GM21825 (cell line): ENCODE results near the gene DPP10.

Experiments used
- ATAC-seq: cut with Tn5 transposase; IDR thresholded peaks from one replicate; pipeline ENCODE4 v1.9.1; 2021; ENCODE audit warnings: mild to moderate bottlenecking, moderate library complexity; ENCODE audit not compliant: unreplicated experiment

DPP10 gene

DNA sequence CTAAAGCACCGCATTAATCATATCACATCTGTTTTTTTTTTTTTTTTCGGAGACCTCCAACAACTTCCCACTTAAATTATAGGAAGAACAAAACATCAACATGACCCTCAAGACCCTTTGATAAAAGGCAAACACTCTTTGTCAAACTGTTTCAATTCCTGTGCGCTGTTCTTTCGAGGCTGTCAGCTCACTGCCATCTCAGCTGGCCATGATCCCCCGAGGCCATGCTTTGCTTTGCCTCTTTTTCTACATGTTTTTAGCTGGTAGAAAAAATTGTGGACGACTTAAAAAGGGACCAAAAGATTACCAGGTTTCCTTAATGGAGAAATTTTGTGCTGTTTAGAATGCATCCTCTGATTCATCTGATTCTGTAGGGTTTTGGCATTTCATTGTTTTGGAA, 138.2 kb downstream of the DPP10 start:
- no peak for ATAC-seq

DNA sequence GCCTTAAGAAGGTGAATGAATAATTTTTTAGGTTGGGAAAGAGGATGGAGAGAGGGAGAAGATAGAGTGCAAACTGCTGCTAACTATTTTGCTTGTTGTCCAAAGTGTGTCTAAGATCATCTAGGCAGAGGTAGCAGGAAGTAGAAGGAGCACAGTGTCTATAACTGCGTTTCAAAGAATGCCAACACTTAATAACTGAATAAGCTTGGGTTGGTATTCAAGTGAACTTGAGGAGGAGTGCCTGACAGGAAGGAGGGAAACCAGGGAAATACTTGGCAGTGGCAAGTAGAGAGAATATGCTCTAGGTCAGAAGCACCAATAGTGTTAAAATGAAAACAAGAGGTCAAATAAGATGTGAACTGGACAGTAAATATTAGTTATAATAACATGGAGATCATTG, 155.9 kb downstream of the DPP10 start:
- ATAC-seq, result no peak

DNA sequence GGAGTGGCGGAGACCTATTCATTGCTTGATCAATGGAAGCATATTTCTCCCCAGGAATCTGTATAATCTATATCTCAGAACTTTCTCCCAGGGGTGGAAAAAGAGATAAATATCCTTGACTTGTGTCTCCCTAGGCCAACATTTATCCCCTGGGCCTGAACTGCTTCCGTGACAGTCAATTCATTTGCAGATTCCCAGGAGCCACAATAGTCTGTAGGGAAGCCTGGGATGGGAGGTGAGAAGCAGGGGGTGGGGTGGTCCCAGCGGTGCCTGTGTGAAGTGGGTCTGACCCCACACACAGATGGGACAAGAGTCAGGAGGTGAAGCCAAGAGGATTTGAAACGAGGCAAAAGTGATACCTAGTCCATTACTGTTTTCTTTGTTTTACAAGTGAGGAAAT, 166.8 kb downstream of the DPP10 start:
- ATAC-seq, result no peak

DNA sequence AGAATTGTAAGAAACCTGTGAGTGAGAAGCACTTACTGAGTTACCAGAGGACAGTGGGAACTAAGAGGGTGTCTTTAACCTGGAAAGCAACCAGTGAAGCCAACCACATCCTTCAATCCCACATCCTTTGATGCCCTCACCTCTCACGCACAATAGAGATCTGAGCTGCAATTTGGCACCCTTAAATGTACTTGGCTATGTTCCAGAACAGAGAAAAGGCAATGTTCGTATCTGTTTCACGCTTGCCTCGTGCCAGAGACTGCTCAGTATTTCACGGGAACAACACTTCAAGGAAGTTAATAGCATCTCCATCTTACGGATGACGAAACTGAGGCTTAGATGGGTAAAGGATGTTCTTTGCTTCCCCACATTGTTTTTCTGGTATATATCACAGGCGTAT, 167.4 kb downstream of the DPP10 start:
- no peak for ATAC-seq

DNA sequence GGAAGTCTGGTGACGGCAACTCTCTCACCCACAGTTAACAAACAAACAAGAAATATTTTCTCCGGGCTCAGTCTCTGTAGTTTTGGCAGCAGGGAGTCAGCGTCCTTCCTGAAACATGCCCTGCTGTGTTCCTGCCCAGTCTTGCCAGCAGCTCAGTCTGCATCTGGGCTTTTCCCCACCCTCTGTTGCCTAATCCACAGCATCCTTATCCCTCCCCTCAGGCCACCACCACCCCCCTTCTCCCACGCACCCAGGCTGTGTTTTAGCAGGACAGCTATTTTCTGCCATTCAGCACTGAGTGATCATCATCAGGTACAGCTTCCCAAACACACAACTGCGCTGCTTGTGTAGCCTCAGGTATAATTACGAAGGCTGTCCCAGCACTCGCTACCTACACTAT, 168.2 kb downstream of the DPP10 start:
- no peak for ATAC-seq

DNA sequence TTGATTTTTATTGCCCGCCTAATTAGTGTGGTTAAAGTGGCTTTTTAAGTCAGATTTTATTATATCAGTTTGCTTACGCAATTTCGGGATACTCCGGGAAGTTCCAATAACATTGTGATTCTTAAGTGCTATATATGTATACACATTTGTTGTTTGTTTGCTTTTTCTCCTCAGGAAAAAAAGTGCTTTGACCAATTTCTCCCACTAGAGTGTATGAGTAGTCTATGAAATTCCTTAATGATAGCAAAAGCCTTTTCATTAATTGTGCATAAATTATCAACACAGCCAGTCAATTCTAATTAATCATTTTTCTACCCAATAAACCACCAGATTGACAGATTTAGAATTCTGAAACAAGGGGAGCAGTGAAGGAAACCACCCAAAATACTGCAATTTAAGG, 172.2 kb downstream of the DPP10 start:
- ATAC-seq, result no peak

DNA sequence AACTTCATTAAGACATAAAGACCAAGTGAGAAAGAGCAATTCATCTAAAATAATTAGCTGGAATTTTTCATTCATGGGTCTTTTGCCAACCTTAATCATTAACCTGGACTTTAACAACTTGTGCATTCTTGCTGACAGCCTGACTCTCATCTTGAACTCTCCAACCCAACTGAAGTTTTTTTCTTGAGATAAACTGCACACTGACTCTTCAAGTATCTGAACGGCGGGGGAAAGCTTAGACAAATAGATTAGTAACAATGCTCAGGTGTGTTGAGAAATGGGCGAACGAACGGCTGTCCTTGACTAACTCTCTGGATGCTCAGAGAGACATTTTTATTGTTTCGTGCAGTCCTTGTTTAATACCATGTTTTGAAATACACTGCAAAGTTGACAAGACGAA, 186.0 kb downstream of the DPP10 start:
- ATAC-seq, result no peak

DNA sequence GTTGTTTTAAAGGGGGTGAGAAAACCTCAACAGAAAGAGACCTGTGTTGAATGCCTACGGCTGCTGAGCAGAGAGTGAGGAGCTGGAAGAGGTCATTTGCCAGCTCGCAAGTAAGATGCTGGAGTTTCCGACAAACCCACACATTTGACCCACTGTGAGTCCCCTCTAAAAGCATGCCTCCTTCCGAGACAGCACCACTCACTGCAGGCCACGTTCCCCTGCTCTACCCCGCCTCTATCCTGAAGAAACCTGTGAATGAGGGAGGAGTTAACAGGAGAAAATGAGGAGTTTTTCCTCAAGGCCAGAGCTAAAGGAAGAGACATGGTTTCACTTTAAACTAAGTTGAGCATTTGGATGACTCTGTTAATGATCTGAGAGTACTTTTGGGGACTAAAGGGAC, 188.7 kb downstream of the DPP10 start:
- ATAC-seq, result no peak

DNA sequence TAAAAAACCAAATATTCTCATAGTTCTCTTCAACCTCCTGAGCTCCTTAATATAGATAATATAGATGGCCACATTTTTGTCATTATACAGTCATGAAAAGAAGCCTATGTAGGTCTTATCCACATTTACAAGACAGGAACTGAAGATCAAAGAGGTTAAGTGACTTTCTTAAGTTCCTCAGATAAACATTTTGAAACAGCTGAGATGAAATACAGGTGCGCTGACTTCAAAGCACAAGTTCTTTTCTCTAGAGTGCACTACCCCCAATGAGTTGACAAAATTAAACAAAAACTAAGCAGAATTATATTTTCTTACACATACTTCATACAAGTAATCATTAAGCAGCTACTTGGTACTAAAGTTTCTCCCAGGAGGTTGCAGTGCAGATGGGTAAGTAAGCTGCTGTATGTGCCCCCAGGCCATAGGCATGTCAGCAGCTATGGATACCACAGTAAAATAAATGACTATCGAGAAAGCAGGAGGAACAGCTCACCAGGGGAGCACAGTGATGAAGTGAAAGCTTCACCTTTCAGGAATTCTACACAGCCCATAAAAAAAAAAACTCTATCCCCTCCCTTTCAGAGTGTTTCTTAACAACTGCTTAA, 199.8 kb downstream of the DPP10 start:
- ATAC-seq, result no peak

DNA sequence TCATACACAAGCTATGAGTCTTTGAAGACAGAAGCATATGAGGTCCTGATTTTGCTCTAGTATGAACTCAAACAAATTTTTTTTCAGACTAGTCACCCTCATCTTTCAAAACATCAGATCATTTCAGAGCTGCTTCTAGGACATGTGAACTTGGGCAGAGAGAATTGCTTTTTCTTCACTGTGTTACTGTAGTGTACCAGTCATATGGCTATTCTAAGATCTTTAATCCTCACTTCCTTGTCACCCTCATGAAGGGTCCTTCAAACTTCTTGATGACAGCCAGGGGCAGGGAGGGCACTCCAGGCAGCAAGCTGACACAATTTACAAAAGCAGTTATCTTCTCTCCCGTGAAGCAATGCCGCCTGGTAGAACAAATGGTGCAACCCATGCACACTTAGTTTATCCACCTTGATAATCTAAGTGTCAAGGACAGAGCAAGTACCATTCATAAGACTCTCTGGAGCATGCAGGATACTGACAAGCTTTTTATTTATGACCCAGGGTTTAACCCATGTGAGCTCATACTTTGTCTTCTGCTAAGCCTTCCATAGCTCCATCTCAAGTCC, 200.6 kb downstream of the DPP10 start:
- no peak for ATAC-seq

DNA sequence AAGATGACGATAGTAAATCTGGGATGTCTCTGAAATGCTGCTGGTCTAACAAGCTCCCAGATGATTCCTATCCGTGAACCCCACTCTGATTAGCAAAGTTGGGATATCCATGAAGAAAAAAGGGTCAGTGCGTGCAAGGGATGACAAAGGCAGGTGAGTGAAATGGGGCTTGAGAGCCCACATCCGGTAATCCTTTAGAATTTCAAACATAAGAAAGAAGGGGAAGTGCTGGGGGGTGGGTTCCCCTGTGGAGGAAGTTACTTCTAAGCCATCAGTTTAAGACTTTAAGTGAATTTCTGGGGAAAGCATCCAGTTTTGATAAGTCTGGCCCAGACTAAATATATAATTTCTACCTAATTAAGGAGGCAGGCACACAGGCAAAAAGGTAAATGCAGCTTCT, 209.5 kb downstream of the DPP10 start:
- ATAC-seq, result no peak

DNA sequence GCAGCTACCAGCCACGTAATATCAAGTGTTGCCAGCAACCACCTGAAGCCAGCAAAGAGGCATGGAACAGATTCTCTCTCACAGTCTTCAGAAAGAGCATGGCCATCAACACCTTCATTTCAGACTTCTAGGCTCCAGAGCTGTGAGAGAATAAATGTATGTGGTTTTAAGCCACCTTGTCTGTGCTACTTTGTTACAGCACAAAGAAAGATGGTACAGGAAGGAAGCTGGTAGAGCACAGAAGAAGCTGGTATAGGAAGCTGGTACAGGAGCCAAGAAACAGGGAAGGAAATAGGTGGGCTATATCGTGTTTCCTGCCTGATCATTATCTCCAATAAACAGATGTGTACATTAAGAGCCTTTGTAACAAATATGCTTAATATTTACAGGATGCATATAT, 217.4 kb downstream of the DPP10 start:
- no peak for ATAC-seq

DNA sequence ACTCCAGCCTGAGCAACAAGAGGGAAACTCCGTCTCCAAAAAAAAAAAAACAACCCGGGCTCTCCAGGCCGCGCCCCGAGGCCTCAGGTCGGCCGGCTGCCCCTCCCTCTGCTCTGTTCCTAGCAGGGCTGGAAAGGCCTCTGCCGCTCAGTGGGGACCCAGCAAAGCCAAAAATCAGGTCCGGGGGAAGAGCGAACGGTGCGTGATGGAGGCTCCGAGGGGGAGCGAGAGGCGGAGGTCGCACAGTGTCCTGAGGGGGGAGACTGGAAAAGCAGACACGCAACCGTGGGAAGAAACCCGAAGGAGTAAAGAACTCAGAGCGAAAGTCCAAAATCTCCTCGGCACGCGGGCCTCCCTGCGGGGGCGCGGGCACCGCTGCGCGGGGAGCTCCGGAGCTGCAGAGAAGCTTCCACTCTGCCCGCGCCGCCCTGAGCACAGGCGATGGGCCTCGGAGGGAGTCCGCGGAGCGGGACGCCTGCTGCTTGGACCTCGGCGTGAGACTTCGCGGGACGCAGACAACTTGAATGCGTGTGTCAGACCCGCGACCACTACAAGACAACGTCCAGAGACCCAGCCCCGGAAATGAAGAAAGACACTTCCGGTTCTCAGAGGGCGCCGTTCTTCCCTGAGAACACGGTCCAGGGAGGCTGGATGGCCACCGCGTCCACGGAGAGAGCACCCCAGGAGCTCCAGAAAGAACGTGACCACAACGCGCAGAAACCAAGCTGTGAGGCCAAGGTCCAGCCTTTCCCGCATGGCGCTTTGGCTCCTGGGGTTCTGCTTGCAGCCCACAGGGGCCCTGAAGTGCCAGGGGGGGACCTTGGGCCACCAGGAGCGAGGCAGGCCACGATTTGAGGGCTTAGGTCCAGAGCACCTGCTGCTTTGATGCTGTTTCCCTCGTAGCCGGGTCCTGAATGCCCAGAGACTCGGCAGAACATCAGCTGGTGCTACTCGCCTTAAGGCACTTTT, 219.8 kb downstream of the DPP10 start:
- ATAC-seq, result no peak

DNA sequence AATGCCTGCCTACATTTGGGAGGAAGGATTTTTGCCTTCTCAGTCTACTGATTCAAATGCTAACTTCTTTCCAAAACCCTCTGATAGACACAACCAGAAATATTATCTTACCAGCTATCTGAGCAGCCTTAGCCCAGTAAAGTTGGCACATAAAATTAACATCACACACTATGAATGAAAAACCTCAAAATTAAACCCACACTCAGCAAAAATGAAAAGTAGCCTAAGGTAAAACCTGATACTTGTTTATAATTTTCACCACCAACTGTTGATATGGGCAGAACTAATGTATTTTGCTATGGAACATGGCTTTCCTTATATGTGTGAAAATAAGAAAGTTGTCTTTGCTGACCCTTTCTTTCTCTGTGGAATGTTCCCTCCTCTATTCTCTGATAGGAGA, 226.0 kb downstream of the DPP10 start:
- ATAC-seq, result no peak

DNA sequence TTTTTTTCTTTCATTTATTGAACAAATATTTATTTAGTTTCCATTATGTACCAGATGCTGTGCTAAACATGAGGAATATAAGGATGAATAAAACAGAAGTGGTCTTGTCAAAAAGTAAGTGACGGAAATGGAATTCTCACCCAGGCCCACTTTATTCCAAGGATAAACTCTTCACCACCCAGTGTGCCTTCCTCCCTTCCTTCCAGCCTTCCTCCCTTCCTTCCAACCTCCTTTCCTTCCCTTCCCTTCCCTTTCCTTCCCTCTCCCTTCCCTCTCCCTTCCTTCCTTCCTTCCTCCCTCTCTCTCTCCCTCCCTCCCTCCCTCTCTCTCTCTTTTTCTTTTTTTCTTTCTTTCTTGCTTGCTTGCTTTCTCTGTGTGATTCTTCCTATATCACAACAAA, 240.8 kb downstream of the DPP10 start:
- ATAC-seq, result no peak

DNA sequence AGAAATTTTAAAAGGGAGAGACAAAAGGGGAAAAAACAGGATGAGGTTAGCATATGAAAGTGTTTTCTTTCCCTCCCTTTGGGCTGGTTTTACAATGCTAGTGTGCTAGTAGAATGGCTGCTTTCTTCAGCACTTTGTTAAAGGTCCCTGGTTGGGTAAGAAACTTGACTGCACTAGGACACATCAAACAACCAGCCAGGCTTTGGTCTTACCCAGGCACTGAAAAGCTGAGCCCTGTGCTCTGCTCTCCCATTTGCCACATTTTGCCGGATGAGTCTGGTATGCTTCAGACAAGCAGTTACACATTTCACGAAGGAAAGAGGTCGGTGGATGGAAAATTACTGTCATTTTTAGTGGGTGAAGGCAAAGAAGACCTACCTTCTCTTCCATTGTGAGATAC, 242.0 kb downstream of the DPP10 start:
- ATAC-seq, result no peak

DNA sequence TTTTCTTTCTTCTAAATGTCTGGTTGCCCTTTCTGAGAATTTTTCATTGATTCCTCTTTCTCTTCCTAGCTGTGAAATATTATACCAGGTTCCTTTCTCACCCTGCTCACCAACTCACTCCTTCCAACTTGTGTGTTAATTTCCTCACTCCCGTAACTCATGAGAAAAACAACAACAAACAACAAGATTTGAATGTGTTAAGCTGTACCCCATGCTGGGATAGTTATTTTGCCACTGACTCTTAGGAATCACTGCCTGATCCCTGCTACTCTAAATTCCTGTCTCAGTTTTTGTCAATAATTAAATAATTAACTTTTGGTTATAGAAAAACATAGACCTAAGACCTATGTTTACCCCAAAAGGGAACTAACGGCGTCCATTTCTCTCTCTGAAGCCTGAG, 242.7 kb downstream of the DPP10 start:
- ATAC-seq, result no peak

DNA sequence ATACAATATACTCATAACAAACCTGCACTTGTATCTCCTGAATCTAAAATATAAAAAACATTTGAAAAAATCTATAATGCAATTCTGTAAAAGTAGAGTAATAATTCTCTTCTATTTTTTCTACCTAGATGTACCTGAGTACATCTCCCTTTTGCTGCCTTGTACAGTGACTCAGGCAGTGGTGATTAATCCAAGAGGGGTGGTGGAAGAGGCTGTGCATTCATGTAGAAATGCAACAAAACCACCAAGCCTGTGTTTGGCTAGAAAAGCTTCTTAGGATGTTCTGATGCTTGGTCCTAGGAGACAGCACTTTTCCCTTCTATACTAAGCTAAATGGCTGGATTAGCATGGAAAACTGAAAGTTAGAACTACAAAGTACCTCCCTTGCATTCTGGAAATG, 245.8 kb downstream of the DPP10 start:
- ATAC-seq, result no peak

DNA sequence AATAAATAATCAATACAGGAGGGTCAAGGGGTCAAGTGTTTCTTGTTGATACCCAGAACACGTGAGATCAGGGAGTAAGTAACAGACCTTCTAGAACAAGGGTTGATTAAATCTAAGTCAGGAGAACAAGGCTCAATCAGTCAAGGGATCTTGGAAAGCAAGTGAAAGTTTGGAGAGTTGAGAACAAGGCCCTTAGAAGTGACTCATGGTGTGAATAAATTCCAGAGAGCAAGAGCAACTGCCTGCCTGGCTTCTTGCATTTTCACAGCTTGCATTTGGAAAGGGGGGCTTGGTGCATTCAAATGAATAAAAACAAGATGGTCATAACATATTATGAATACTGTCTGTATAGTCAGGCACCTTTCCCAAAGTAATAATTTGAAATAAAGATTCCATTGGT, 256.1 kb downstream of the DPP10 start:
- no peak for ATAC-seq

DNA sequence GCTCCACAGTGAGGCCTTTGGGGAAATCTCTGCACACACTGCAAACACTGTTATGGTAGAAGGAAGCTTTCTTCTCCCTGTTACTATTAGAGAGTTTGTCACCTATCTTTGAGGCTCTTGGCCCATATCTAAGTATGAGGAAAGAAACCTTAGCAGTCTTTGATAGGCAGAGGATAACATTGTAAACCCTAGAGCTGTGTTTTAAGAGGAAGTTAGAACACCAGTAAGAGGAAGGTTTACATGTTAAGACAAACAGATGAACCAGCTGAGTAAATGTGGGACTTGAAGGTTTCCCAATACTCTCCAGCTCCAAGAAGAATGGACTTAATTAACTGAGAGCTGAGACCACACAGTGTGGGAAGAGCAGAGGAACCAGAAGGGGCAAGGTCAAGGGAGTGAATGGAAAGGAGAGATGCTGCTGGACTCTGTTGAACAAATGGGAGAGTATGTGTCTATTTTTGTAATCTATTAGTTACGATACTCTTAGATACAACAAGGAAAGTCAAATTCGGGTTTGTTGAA, 257.0 kb downstream of the DPP10 start:
- no peak for ATAC-seq

DNA sequence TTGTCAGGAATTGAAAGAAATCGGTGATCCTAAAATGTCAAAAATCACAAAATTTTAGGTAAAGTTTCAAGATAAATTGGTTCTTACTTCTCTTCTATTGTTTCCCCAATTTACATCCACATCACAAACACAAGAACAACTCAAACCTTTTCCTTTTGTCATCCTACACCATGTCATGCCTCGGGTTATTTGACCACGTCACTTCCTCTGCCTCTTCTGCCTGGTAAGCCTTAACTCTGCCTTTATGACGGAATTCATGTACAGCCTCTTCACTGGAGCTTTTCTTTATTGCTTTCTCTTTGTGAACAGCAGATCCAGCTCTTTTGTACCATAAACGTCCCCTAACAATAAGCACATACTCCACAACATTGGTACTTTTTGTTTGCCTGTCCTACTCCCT, 258.0 kb downstream of the DPP10 start:
- ATAC-seq, result no peak
